Measurements from ENCODE around the gene HERC4.

DNA sequence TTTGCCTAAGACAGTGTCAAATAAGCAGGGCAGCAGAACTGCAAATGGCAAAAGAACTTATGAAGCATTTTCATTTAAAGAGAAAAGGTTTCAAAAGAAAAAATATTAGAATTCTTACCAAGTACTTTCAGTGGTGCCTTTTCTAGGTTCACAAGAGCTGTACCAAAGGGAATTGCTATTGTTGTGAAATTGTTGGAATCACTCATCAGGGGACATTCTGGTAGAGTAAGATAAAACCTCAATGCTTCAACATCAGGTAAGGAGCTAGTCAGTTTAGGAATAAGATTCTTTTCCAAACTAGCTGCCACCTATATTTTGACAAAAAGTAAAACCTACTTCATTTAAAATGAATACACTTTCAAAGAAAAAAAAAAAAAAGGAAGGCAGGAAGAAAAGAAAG is 85.0 kb downstream of the HERC4 start:
- TF ChIP-seq CTCF (IDR thresholded peaks at IDR 0.05) = no peak
- TF ChIP-seq POLR2A (IDR thresholded peaks at IDR 0.05) = no peak

Measured in Peyer's patch (tissue), 4 donors.